ENCODE results near the gene TNP2.

TNP2 gene

DNA sequence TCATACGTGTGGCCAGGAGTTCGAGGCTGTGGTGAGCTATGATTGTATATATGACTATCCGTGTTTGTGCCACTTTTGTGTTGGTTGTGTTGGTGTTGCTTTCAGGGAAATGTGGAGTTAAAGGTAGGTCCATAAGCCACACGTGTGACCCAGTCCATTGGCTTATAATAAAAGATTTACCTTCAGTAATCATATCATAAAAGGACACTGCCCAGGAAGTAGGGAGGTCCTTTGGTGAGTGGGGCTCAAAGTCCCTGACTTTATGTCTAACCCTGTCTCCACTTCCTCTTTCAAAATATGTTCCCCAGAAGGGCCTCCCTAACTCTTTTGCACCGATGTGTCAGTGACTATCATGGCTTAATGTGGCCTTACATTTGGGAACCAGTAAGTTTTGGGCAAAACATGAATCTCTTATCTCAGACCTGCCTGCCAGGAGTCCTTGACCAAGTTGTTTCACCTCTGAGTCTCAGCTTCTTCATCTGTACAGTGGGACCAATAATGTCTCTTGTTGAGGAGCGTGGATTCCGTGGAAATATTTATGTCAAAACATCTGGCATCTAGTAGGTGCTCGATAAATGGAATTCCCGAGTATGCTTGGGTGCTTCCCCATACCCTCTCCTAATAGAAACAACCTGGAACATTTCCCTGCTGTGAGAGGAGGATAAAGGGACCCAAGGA, 4.8 kb downstream of the TNP2 start:
- TF ChIP-seq, protein P1, sequence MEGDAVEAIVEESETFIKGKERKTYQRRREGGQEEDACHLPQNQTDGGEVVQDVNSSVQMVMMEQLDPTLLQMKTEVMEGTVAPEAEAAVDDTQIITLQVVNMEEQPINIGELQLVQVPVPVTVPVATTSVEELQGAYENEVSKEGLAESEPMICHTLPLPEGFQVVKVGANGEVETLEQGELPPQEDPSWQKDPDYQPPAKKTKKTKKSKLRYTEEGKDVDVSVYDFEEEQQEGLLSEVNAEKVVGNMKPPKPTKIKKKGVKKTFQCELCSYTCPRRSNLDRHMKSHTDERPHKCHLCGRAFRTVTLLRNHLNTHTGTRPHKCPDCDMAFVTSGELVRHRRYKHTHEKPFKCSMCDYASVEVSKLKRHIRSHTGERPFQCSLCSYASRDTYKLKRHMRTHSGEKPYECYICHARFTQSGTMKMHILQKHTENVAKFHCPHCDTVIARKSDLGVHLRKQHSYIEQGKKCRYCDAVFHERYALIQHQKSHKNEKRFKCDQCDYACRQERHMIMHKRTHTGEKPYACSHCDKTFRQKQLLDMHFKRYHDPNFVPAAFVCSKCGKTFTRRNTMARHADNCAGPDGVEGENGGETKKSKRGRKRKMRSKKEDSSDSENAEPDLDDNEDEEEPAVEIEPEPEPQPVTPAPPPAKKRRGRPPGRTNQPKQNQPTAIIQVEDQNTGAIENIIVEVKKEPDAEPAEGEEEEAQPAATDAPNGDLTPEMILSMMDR (IDR thresholded peaks at IDR 0.05): no peak
- TF ChIP-seq ZFX (IDR thresholded peaks at IDR 0.05; ENCODE audit: borderline replicate concordance): no peak
- H3K27ac ChIP-seq: no peak overlapping the region

DNA sequence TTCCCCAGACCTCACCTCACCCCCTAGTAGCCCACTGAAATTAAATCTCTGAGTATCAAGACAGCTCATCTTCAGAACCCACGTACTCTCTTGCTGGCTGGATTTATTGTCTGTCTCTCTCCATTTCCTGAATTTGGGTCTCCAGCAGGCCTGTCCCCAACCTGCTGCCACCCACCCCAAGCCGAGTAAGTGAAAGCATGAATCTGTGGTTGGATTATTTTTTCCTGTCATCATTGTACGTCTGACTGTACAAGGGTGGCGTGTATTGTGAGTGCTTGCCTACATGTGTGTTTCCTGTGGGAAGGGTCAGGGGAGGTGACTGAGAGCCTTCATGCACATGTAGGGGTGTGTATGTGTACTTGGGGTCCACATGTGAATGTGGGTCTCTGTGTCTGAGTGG, 5.4 kb downstream of the TNP2 start:
- TF ChIP-seq, protein P1 (IDR thresholded peaks at IDR 0.05): no peak
- TF ChIP-seq ZFX (IDR thresholded peaks at IDR 0.05; ENCODE audit: borderline replicate concordance): no peak
- no peak overlapping the region for H3K27ac ChIP-seq

DNA sequence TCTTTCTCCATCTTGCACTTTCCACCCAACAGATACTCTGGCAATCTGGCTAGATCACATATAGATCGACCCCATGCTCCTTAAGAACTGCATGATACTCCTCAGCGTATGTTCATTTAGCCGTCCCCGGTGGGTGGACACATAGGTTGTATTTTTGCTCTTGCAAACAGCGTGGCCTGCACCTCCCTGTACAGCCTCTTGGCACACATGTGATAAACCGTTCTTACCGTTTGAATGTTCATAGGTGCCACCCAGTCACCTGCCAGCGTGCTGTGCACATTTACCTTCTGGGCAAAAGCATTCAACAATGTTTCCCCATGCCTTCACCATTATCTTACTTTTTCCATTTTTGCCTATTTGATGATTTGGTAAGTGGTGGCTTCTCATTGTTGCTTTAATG, 6.2 kb downstream of the TNP2 start:
- TF ChIP-seq, protein P1 (IDR thresholded peaks at IDR 0.05): no peak
- TF ChIP-seq ZFX (IDR thresholded peaks at IDR 0.05; ENCODE audit: borderline replicate concordance): no peak
- H3K27ac ChIP-seq: no peak overlapping the region

DNA sequence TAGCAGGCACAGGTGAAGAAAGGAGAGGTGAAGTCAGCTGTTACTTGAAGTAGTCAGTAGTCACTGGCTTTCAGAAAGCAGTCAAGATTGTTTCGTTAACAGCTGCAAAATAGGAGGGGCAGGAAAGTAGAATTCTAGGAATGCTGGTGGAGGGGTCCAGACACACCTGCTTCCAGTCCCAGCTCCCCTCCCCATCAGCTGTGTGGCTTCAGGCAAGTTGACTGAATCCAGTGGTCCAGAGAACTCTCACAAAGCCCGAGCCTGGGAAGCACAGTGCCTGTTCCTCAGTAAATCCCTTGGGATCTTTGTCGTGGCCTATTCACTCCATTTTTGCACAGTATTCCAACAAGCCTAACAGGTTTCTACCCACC, 8.5 kb downstream of the TNP2 start:
- H3K27ac ChIP-seq: no peak overlapping the region
- TF ChIP-seq, protein P1 (IDR thresholded peaks at IDR 0.05): no peak
- TF ChIP-seq ZFX (IDR thresholded peaks at IDR 0.05; ENCODE audit: borderline replicate concordance): no peak

DNA sequence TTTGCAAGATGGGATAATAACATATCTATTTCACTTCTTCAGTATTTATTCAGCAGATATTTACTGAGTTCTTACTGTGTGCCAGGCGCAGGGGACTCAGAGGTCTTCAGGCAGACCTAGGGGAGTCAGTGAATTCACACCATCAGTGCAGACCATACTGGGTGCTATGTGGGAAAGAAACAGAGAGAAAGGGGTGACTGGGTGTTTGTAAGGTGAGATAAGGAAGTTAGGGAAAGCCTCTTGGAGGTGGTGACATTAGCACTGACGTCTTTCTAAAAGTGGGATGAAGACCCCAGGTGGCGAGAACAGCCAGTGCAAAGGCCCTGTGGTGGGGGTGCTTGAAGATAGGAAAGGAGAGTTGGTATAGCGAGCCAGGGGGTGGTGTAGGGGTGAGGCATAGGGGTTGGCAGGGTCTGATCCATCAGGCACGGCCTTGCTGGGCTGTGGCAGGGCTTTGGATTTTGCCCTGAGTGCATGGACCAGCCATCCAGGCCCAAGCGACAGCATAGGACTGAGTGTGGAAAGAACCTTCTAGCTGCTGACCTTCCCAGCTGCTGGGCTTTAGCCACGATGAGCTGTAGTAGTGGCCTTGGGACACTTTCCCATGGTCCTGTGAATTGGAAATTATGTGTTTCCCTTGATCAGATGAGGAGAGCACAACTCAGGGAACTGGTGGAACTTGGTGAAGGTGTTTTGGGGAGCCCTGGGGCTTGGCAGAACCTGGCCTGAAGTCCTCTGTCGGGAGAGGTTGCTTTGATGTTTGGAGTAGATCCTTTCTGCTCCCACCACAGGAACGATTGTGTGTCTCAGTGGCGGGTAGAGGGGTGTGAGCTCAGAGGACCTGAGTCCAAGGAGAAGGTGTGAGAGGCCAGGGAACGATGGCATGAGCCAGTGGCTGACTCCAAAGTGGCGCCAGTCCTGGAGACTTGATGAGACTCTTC, 9.2 kb downstream of the TNP2 start:
- TF ChIP-seq ZFX (IDR thresholded peaks at IDR 0.05; ENCODE audit: borderline replicate concordance): no peak
- TF ChIP-seq, protein P1 (IDR thresholded peaks at IDR 0.05): no peak

DNA sequence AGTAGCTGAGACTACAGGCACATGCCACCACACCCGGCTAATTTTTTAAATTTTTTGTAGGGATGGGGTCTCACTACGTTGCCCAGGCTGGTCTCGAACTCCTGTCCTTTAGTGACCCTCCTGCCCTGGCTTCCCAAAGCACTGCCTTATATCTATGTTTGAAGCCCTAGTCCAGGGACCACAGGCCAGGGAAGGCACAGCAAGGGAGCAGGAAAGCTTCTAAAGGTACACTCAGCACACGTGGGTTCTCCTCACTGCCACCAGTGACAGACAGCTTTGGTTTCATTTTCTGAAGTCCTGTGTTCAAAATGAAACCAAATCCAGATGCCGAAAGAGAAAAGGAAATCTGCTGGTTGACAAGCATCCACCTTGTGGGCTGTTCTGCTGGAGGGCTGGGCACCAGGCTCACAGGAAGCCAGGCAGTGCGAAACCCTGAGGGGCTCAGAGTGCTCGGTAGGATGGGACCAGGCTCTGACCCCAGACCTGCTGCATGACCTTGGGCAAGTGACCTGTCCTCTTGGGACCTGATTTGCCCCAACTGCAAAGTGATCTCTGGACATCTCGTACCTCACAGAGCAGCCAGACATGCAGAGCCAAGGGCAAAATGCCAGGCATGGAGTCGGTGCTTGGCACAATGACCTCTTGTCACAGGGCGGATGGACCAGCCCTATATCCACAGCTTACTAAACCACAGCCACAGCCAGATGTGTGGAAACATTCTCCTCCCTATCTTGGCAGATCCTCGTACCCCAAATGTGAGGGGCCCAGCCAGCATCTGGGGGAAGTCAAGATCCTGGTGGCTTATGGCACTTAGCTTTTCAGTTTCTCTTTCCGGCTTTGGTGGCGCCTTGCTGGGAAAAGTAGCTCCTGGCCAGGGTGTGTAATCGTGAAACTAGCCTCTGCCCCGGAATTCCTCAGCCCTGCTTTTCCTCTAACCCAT, 10.3 kb downstream of the TNP2 start:
- TF ChIP-seq, protein P1 (IDR thresholded peaks at IDR 0.05): no peak
- no peak for TF ChIP-seq ZFX (IDR thresholded peaks at IDR 0.05; ENCODE audit: borderline replicate concordance)
- H3K27ac ChIP-seq: no peak overlapping the region

More for the DNA sequence above, 9.2 kb downstream of the TNP2 start:
- H3K27ac ChIP-seq: no peak overlapping the region

Measured in 22Rv1 (cell line).